NCI-H226 (cell line): ENCODE data around the gene ANXA6.
A peak's percentile ranks its signal among the peaks of the same experiment; 100 is the strongest.

Experiments used
- DNase-seq: peaks from one replicate; pipeline ENCODE4 v3.0.0-alpha.2; 2015

Gene ANXA6

GRCh38 chr5:151097061-151097460 lies 60.5 kb downstream of the ANXA6 start:
- no peak for DNase-seq

GRCh38 chr5:151096001-151096373 lies 61.6 kb downstream of the ANXA6 start:
- DNase-seq = no peak

- DNase-seq = no peak
Observed at GRCh38 chr5:151095341-151096000, 62.1 kb downstream of the ANXA6 start.

GRCh38 chr5:151094852-151095245 lies 62.7 kb downstream of the ANXA6 start:
- DNase-seq = no peak

GRCh38 chr5:151094030-151094851 lies 63.3 kb downstream of the ANXA6 start:
- DNase-seq = no peak

- peak; percentile 92 for DNase-seq
Observed at GRCh38 chr5:151093476-151093889, 64.1 kb downstream of the ANXA6 start.

- DNase-seq = peak; percentile 82
Observed at GRCh38 chr5:151092762-151093161, 64.8 kb downstream of the ANXA6 start.

GRCh38 chr5:151089726-151090125 lies 67.9 kb downstream of the ANXA6 start:
- no peak for DNase-seq

GRCh38 chr5:151088986-151089385 lies 68.6 kb downstream of the ANXA6 start:
- DNase-seq = no peak

GRCh38 chr5:151087486-151087885 lies 70.1 kb downstream of the ANXA6 start:
- no peak for DNase-seq

- peak; percentile 47 for DNase-seq
Observed at GRCh38 chr5:151086905-151087360, 70.6 kb downstream of the ANXA6 start.

GRCh38 chr5:151086192-151086869 lies 71.2 kb downstream of the ANXA6 start:
- no peak for DNase-seq

GRCh38 chr5:151085517-151086041 lies 72.0 kb downstream of the ANXA6 start:
- DNase-seq = peak; percentile 50

- peak; percentile 23 for DNase-seq
Observed at GRCh38 chr5:151084363-151084762, 73.2 kb downstream of the ANXA6 start.

GRCh38 chr5:151083081-151083676 lies 74.4 kb downstream of the ANXA6 start:
- peak; percentile 81 for DNase-seq

GRCh38 chr5:151082282-151082902 lies 75.2 kb downstream of the ANXA6 start:
- DNase-seq = no peak

- no peak for DNase-seq
Observed at GRCh38 chr5:151081431-151082281, 75.9 kb downstream of the ANXA6 start.

- peak; percentile 87 for DNase-seq
Observed at GRCh38 chr5:151080613-151081430, 76.8 kb downstream of the ANXA6 start, which contains the start of gene TNIP1. TNIP1 (minus strand) TSS chr5:151081034; CDS start chr5:151065095, 15,939 bp downstream.

- peak; percentile 64 for DNase-seq
Observed at GRCh38 chr5:151079838-151080612, 77.6 kb downstream of the ANXA6 start.
